GM12891 (cell line): ENCODE results near the gene GALNT9.

ENCODE experiments used
- PAX5 ChIP-seq: IDR thresholded peaks from 2 replicates; pipeline ENCODE4 v1.6.1; 2011; ENCODE audit warnings: low read length, moderate library complexity, mild to moderate bottlenecking; ENCODE audit not compliant: insufficient read depth, severe bottlenecking
- POLR2A ChIP-seq: IDR thresholded peaks from 2 replicates; pipeline ENCODE4 v1.6.1; 2011; ENCODE audit warnings: low read depth, low read length, control low read depth
- POLR2AphosphoS5 ChIP-seq: IDR thresholded peaks from 2 replicates; pipeline ENCODE4 v1.6.1; 2011; ENCODE audit warnings: low read depth, low read length, control low read depth

GRCh38 chr12:132164426-132164825 is 165.0 kb downstream of the GALNT9 start:
- TF ChIP-seq POLR2A = no peak
- TF ChIP-seq POLR2AphosphoS5 = no peak
- no peak for TF ChIP-seq PAX5
